HG03432 (cell line): ENCODE data around the gene EFNA4.
A peak's percentile ranks its signal among the peaks of the same experiment; 100 is the strongest.

Experiments
- ATAC-seq: cut with Tn5 transposase; IDR thresholded peaks from one replicate; pipeline ENCODE4 v1.9.1; 2021; ENCODE audit warnings: mild to moderate bottlenecking, moderate library complexity; ENCODE audit not compliant: unreplicated experiment

The EFNA4 gene

GRCh38 chr1:155063550-155064110 is at the start of gene EFNA4:
TSS of gene EFNA4 (plus strand) at chr1:155063740. CDS start at chr1:155063824, 84 bp downstream.
- ATAC-seq = peak; percentile 67

GRCh38 chr1:155014709-155015508 is 48.6 kb upstream of the EFNA4 start:
- no peak for ATAC-seq

GRCh38 chr1:155015527-155016230 is 47.9 kb upstream of the EFNA4 start:
- ATAC-seq = no peak

GRCh38 chr1:155016231-155016831 is 47.2 kb upstream of the EFNA4 start:
- ATAC-seq = no peak

- peak; percentile 87 for ATAC-seq
Measured at GRCh38 chr1:155017041-155017945, 46.2 kb upstream of the EFNA4 start.

GRCh38 chr1:155017946-155018316 is 45.6 kb upstream of the EFNA4 start:
- peak; percentile 8 for ATAC-seq

GRCh38 chr1:155018617-155019348 is 44.8 kb upstream of the EFNA4 start:
- ATAC-seq = no peak

GRCh38 chr1:155019377-155020245 is 43.9 kb upstream of the EFNA4 start:
- no peak for ATAC-seq

GRCh38 chr1:155022136-155022926 is 41.2 kb upstream of the EFNA4 start:
- ATAC-seq = no peak

GRCh38 chr1:155022927-155023236 is 40.7 kb upstream of the EFNA4 start:
- no peak for ATAC-seq

GRCh38 chr1:155023627-155024026 is 39.9 kb upstream of the EFNA4 start:
- ATAC-seq = no peak

- ATAC-seq = no peak
Measured at GRCh38 chr1:155024315-155024714, 39.2 kb upstream of the EFNA4 start.

- no peak for ATAC-seq
Measured at GRCh38 chr1:155026154-155026553, 37.4 kb upstream of the EFNA4 start.

GRCh38 chr1:155026588-155026987 is 37.0 kb upstream of the EFNA4 start:
- ATAC-seq = no peak

GRCh38 chr1:155029513-155030242 is 33.9 kb upstream of the EFNA4 start:
- ATAC-seq = no peak

GRCh38 chr1:155030243-155030795 is 33.2 kb upstream of the EFNA4 start:
- no peak for ATAC-seq

GRCh38 chr1:155030899-155031298 is 32.6 kb upstream of the EFNA4 start:
- ATAC-seq = no peak
